Liver (tissue), 9 donors: Measurements from ENCODE around the gene CIB4. TPM values are rescaled to one million over a fixed set of nuclear protein-coding genes. Genes with fewer than 3 reads are reported as not detected.

Experiments used
- DNase-seq: peaks from one replicate; pipeline ENCODE4 v3.0.0-alpha.2; 2017; ENCODE audit warnings: low spot score
- H3K27ac ChIP-seq, 2 donors: one replicate each; pipeline ENCODE4 v1.7.0; 2013; ENCODE audit warnings: inconsistent platforms in 2 of 2, low read length in 2 of 2, control low read depth in 1 of 2, low read depth in 1 of 2, mild to moderate bottlenecking in 1 of 2
- H3K27me3 ChIP-seq, 4 donors: one replicate each; pipeline versions ENCODE4 v1.6.1 to v1.7.0; 2013; ENCODE audit warnings: low read length in 3 of 4, inconsistent platforms in 1 of 4, mild to moderate bottlenecking in 1 of 4, moderate library complexity in 1 of 4; ENCODE audit not compliant: control insufficient read depth in 4 of 4, insufficient read depth in 4 of 4
- H3K36me3 ChIP-seq, 4 donors: one replicate each; pipeline versions ENCODE4 v1.6.1 to v1.7.0; 2013; ENCODE audit warnings: low read length in 3 of 4, mild to moderate bottlenecking in 3 of 4, low read depth in 1 of 4, moderate library complexity in 1 of 4; ENCODE audit not compliant: control insufficient read depth in 4 of 4, insufficient read depth in 3 of 4
- H3K4me1 ChIP-seq, 4 donors: one replicate each; pipeline versions ENCODE4 v1.6.1 to v1.7.0; 2013; ENCODE audit warnings: low read length in 3 of 4, mild to moderate bottlenecking in 3 of 4, moderate library complexity in 1 of 4; ENCODE audit not compliant: control insufficient read depth in 4 of 4, insufficient read depth in 4 of 4
- H3K4me3 ChIP-seq, 3 donors: one replicate each; pipeline versions ENCODE4 v1.6.1 to v1.7.0; 2013; ENCODE audit warnings: low read length in 3 of 3, control low read depth in 1 of 3, low read depth in 1 of 3, mild to moderate bottlenecking in 1 of 3
- H3K9ac ChIP-seq, 2 donors: one replicate each; pipeline ENCODE4 v1.7.0; 2013; ENCODE audit warnings: low read length in 2 of 2, mild to moderate bottlenecking in 2 of 2, moderate library complexity in 2 of 2, control low read depth in 1 of 2, low read depth in 1 of 2
- H3K9me3 ChIP-seq, 4 donors: one replicate each; pipeline versions ENCODE4 v1.6.1 to v1.7.0; 2013; ENCODE audit warnings: low read length in 3 of 4; ENCODE audit not compliant: control insufficient read depth in 4 of 4
- ATF3 ChIP-seq: IDR thresholded peaks from 2 replicates; pipeline ENCODE4 v1.6.1; 2016; ENCODE audit warnings: antibody characterized with exemption
- EGR1 ChIP-seq, 2 donors: IDR thresholded peaks; 2 replicates each; pipeline ENCODE4 v1.6.1; 2016 to 2018; ENCODE audit warnings: antibody characterized with exemption in 2 of 2, low read depth in 2 of 2
- FOXA1 ChIP-seq: IDR thresholded peaks from 2 replicates; pipeline ENCODE4 v1.6.1; 2016; ENCODE audit warnings: antibody characterized with exemption
- FOXA2 ChIP-seq: IDR thresholded peaks from 2 replicates; pipeline ENCODE4 v1.6.1; 2016; ENCODE audit warnings: antibody characterized with exemption
- GABPA ChIP-seq, 2 donors: IDR thresholded peaks in 1 of 2; conservative IDR thresholded peaks in 1 of 2; 2 replicates each; pipeline ENCODE4 v1.6.1; 2016; ENCODE audit warnings: antibody characterized with exemption in 2 of 2, mild to moderate bottlenecking in 1 of 2, moderate library complexity in 1 of 2
- HNF4A ChIP-seq, 2 donors: conservative IDR thresholded peaks; 2 replicates each; pipeline ENCODE4 v1.6.1; 2016; ENCODE audit warnings: antibody characterized with exemption in 2 of 2, mild to moderate bottlenecking in 2 of 2
- HNF4G ChIP-seq: IDR thresholded peaks from 2 replicates; pipeline ENCODE4 v1.6.1; 2016; ENCODE audit warnings: antibody characterized with exemption
- JUND ChIP-seq, 2 donors: IDR thresholded peaks; 2 replicates each; pipeline ENCODE4 v1.6.1; 2016; ENCODE audit warnings: antibody characterized with exemption in 2 of 2
- NR2F2 ChIP-seq: IDR thresholded peaks from 2 replicates; pipeline ENCODE4 v1.6.1; 2016; ENCODE audit warnings: antibody characterized with exemption
- RAD21 ChIP-seq, 2 donors: IDR thresholded peaks; 2 replicates each; pipeline ENCODE4 v1.6.1; 2016; ENCODE audit warnings: antibody characterized with exemption in 2 of 2, mild to moderate bottlenecking in 2 of 2
- REST ChIP-seq: IDR thresholded peaks from 2 replicates; pipeline ENCODE4 v1.6.1; 2016; ENCODE audit warnings: antibody characterized with exemption, mild to moderate bottlenecking
- RXRA ChIP-seq, 2 donors: IDR thresholded peaks; 2 replicates each; pipeline ENCODE4 v1.6.1; 2017 to 2018; ENCODE audit warnings: antibody characterized with exemption in 2 of 2, mild to moderate bottlenecking in 1 of 2
- SP1 ChIP-seq: IDR thresholded peaks from 2 replicates; pipeline ENCODE4 v1.6.1; 2018; ENCODE audit warnings: antibody characterized with exemption, mild to moderate bottlenecking
- TAF1 ChIP-seq: conservative IDR thresholded peaks from 2 replicates; pipeline ENCODE4 v1.6.1; 2016; ENCODE audit warnings: antibody characterized with exemption, mild to moderate bottlenecking
- YY1 ChIP-seq: IDR thresholded peaks from 2 replicates; pipeline ENCODE4 v1.6.1; 2016; ENCODE audit warnings: antibody characterized with exemption, mild to moderate bottlenecking
- ZBTB33 ChIP-seq: IDR thresholded peaks from 2 replicates; pipeline ENCODE4 v1.6.1; 2016; ENCODE audit warnings: antibody characterized with exemption
- WGBS: extraction: QIAGEN DNeasy Blood & Tissue Kit; methylation state at CpG from one replicate; pipeline ENCODE4 v1.1.7; 2013; 5-methylcytosine and 5-hydroxymethylcytosine counted together
- polyA plus RNA-seq, 2 donors: library from polyadenylated mRNA; stranded (reverse) in 1 of 2; unstranded in 1 of 2; fragments of 200-250 nt in 1 of 2; fragments of >200 nt in 1 of 2; fragmentation: Nextera tagmentation in 1 of 2; extraction: Ambion mirVana in 1 of 2; gene quantifications; one replicate each; pipeline versions ENCODE4 v1.2.1 to v1.2.3, GENCODE V29; 2013 to 2015
- total RNA-seq, 2 donors: library from RNA; depleted of rRNA; stranded (reverse); fragments of >200 nt; gene quantifications; one replicate each; pipeline ENCODE4 v1.2.3, GENCODE V29; 2014
- TF ChIP-seq, protein P1 (sequence below): fragments of 150-350 bp; IDR thresholded peaks from 2 replicates; pipeline ENCODE4 v1.5.1; 2017; ENCODE audit warnings: improper control_type of control experiment, low read depth, low read length; ENCODE audit not compliant: missing input control
- TF ChIP-seq, protein P2 (sequence below): IDR thresholded peaks from 2 replicates; pipeline ENCODE4 v1.6.1; 2016; ENCODE audit warnings: antibody characterized with exemption
- donor health status: healthy.
- donor health status: healthy.
- donor health status: healthy.
- donor health status: healthy.
- donor health status: healthy.

The CIB4 gene
- total and polyA plus RNA-seq, 4 donors, result not detected

GRCh38 chr2:26626606-26627005 lies 14.6 kb downstream of the CIB4 start:
- Histone ChIP-seq H3K27me3 (no peaks in the 10 kb centered on the region), H3K27ac (no peak overlapping the region), H3K9ac (no peak overlapping the region), H3K9me3 (no peaks in the 10 kb centered on the region), H3K36me3 (no peaks in the 10 kb centered on the region), H3K4me1 (no peaks in the 10 kb centered on the region), H3K4me3 (no peak overlapping the region)
- no peak for DNase-seq
- TF ChIP-seq NR2F2, result no peak
- TF ChIP-seq, protein P1, sequence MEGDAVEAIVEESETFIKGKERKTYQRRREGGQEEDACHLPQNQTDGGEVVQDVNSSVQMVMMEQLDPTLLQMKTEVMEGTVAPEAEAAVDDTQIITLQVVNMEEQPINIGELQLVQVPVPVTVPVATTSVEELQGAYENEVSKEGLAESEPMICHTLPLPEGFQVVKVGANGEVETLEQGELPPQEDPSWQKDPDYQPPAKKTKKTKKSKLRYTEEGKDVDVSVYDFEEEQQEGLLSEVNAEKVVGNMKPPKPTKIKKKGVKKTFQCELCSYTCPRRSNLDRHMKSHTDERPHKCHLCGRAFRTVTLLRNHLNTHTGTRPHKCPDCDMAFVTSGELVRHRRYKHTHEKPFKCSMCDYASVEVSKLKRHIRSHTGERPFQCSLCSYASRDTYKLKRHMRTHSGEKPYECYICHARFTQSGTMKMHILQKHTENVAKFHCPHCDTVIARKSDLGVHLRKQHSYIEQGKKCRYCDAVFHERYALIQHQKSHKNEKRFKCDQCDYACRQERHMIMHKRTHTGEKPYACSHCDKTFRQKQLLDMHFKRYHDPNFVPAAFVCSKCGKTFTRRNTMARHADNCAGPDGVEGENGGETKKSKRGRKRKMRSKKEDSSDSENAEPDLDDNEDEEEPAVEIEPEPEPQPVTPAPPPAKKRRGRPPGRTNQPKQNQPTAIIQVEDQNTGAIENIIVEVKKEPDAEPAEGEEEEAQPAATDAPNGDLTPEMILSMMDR, result no peak
- TF ChIP-seq EGR1 (IDR thresholded peaks at IDR 0.05; ENCODE audit: low read depth in 2 of 2), result no peak
- TF ChIP-seq ATF3, result no peak
- TF ChIP-seq GABPA (IDR thresholded peaks at IDR 0.05 in 1 of 2, conservative IDR thresholded peaks at IDR 0.05 in 1 of 2), result no peak
- no peak for TF ChIP-seq SP1
- TF ChIP-seq HNF4G, result no peak
- no peak for TF ChIP-seq FOXA2
- no peak for TF ChIP-seq YY1
- no peak for TF ChIP-seq REST
- TF ChIP-seq TAF1, result no peak
- TF ChIP-seq RAD21 (IDR thresholded peaks at IDR 0.05), result no peak
- TF ChIP-seq RXRA (IDR thresholded peaks at IDR 0.05), result no peak
- no peak for TF ChIP-seq JUND (IDR thresholded peaks at IDR 0.05)
- no peak for TF ChIP-seq FOXA1
- TF ChIP-seq, protein P2, sequence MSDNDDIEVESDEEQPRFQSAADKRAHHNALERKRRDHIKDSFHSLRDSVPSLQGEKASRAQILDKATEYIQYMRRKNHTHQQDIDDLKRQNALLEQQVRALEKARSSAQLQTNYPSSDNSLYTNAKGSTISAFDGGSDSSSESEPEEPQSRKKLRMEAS, result no peak
- TF ChIP-seq HNF4A (conservative IDR thresholded peaks at IDR 0.05), result no peak
- TF ChIP-seq ZBTB33, result no peak
- 91% methylated on average over 3 of the region's 3 CpGs for WGBS
